ENCODE data around the gene PIK3CA.

Gene PIK3CA

DNA sequence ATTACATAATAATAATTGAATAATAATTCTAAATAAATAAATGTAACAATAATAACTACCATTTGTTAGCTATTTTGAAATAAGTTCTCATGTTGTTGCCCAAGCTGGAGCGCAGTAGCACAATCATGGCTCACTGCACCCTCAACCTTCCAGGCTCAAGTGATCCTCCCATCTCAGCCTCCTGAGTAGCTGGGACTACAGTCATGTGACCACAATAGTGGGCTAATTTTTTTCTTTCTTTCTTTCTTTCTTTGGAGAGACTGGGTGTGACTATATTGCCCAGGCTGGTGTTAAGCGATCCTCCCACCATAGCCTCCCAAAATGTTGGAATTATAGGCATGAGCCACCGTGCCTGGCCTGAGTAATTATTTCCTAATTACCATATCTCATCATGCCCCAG is 133.7 kb downstream of the PIK3CA start:
- H3K4me3 ChIP-seq (ENCODE audit: low read depth, low read length) = no peak overlapping the region
- no peak for DNase-seq (ENCODE audit: low read depth)

- DNase-seq (ENCODE audit: low read depth) = no peak
- H3K4me3 ChIP-seq (ENCODE audit: low read depth, low read length) = no peak overlapping the region
Observed at GRCh38 chr3:179286331-179286730, 138.2 kb downstream of the PIK3CA start.

DNA sequence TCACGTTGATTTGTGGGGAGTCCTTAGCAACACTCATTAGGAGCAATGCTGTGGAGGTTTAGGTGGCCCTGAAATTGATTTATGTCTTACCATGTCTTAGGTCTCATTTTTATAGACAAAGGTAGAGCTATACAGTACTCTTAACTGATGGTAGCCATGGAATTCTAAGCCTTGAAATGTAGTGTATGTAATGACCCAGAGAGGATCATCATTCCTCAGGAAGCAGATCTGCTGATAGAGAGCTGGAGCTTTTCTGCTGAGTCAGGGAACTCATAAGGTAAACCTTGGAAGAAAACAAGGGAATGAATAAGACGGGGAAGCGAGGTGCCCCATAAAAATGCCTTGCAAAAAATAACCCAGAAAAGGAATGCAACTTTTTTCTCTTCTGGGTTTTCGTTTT is 140.7 kb downstream of the PIK3CA start:
- no peak for DNase-seq (ENCODE audit: low read depth)
- no peak overlapping the region for H3K4me3 ChIP-seq (ENCODE audit: low read depth, low read length)

DNA sequence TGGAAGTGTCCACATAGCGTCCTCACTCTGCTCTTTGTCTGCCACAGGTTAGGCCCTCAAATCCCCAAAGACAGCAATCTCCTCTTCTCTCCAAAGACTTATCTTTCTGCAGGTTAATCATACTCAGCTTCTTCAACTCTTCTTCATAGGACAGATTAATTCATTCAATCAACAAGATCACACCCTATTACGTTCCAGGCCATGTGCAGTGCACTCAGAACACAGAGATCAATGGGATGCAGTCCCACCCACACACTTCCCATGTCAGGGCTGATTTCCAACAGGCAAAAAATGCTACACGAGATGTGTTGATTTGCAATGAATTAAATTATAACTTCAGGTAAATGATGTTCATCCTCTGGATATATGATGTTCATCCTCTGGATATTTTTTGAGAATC is 141.1 kb downstream of the PIK3CA start:
- H3K4me3 ChIP-seq (ENCODE audit: low read depth, low read length) = no peak overlapping the region
- no peak for DNase-seq (ENCODE audit: low read depth)
